PFSK-1 (cell line): ENCODE data around the gene BCOR.

Experiments
- FOXP2 ChIP-seq: optimal IDR thresholded peaks from 2 replicates; pipeline ENCODE3; 2011; ENCODE audit warnings: borderline replicate concordance, control low read depth, inconsistent platforms; ENCODE audit not compliant: insufficient read depth; ENCODE audit errors: extremely low read length, extremely low read depth
- POLR2AphosphoS5 ChIP-seq: IDR thresholded peaks from 2 replicates; pipeline ENCODE4 v1.6.1; 2012; ENCODE audit warnings: low read depth, mild to moderate bottlenecking, control low read depth, low read length, moderate library complexity
- SIN3A ChIP-seq: IDR thresholded peaks from 2 replicates; pipeline ENCODE4 v1.6.1; 2012; ENCODE audit warnings: mild to moderate bottlenecking, low read length, moderate library complexity, borderline replicate concordance; ENCODE audit not compliant: insufficient read depth
- TF ChIP-seq, protein P1 (sequence below), 2 experiments: IDR thresholded peaks; 2 replicates each; pipeline versions ENCODE4 v1.6.1 to v1.8.0; 2011 to 2012; ENCODE audit warnings: low read depth in 2 of 2, low read length in 2 of 2, control low read depth in 1 of 2, inconsistent platforms in 1 of 2, mild to moderate bottlenecking in 1 of 2, moderate library complexity in 1 of 2; ENCODE audit not compliant: insufficient read depth in 1 of 2

DNA sequence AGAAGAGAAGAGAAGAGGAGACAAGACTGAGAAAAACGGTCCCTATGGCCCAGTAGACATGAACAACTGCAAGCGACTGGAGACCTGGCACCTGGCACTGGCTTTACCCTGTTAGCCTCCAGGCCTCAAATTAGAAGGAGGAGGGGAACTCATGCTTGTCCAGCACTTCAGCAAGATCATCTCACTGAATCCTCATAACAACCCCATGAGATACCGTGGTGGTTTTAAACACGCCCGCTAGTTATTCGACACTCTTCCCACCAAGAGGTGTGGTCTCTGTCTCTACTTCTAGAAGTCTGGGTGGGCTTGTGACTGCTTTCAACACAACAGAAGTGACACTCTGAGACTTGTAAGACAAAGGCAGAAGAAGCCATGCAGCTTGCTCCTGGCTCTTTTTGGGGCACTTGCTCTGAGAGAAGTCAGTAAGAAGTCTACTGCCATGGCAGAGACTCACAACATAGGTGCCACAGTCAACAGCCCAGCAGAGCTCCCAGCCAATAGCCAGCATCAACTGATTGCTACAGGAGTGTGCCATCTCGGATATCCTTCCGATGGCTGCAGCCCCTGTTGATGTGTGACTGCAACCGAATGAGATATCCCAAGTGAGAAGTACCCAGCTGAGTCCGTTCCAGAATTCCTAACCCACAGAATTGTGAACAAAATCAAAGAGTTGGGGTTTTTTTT, 34.0 kb upstream of the BCOR start:
- TF ChIP-seq, protein P1, sequence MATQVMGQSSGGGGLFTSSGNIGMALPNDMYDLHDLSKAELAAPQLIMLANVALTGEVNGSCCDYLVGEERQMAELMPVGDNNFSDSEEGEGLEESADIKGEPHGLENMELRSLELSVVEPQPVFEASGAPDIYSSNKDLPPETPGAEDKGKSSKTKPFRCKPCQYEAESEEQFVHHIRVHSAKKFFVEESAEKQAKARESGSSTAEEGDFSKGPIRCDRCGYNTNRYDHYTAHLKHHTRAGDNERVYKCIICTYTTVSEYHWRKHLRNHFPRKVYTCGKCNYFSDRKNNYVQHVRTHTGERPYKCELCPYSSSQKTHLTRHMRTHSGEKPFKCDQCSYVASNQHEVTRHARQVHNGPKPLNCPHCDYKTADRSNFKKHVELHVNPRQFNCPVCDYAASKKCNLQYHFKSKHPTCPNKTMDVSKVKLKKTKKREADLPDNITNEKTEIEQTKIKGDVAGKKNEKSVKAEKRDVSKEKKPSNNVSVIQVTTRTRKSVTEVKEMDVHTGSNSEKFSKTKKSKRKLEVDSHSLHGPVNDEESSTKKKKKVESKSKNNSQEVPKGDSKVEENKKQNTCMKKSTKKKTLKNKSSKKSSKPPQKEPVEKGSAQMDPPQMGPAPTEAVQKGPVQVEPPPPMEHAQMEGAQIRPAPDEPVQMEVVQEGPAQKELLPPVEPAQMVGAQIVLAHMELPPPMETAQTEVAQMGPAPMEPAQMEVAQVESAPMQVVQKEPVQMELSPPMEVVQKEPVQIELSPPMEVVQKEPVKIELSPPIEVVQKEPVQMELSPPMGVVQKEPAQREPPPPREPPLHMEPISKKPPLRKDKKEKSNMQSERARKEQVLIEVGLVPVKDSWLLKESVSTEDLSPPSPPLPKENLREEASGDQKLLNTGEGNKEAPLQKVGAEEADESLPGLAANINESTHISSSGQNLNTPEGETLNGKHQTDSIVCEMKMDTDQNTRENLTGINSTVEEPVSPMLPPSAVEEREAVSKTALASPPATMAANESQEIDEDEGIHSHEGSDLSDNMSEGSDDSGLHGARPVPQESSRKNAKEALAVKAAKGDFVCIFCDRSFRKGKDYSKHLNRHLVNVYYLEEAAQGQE (IDR thresholded peaks at IDR 0.05; ENCODE audit: insufficient read depth in 1 of 2, low read depth in 2 of 2, low read length in 2 of 2), result no peak
- TF ChIP-seq POLR2AphosphoS5 (no peak), FOXP2 (no peak), SIN3A (no peak)
